Heart left ventricle (tissue), 16 donors: ENCODE measurements around the gene DNAJC28. TPM values are rescaled to one million over a fixed set of nuclear protein-coding genes. Genes with fewer than 3 reads are reported as not detected.
"Not testable (repeated sequence)": the region's sequence is repeated elsewhere in the genome, so short reads cannot be mapped to it uniquely, and the experiment has no call there.

Experiments used
- ATAC-seq, 4 donors: fragments of 200-7000 bp; cut with Tn5 transposase; one replicate each; pipeline ENCODE4 v1.9.1; 2020 to 2022; ENCODE audit warnings: moderate library complexity in 4 of 4, mild to moderate bottlenecking in 3 of 4, moderate number of reproducible peaks in 1 of 4
- DNase-seq, 5 donors: peaks; one replicate each; pipeline ENCODE4 v3.0.0-alpha.2; 2020
- H3K27ac ChIP-seq, 12 donors: fragments of 200-600 bp; sonication (generic) in 4 of 12; one replicate each; pipeline versions ENCODE4 v1.5.0 to v1.8.0; 2016 to 2022; ENCODE audit warnings: mild to moderate bottlenecking in 2 of 12
- H3K27me3 ChIP-seq, 9 donors: fragments of 200-600 bp; sonication (generic) in 2 of 9; one replicate each; pipeline versions ENCODE4 v1.5.1 to v1.8.0; 2016 to 2022; ENCODE audit warnings: mild to moderate bottlenecking in 3 of 9
- H3K36me3 ChIP-seq, 9 donors: fragments of 200-600 bp; sonication (generic) in 2 of 9; one replicate each; pipeline versions ENCODE4 v1.5.0 to v1.8.0; 2018 to 2022; ENCODE audit warnings: mild to moderate bottlenecking in 2 of 9
- H3K4me1 ChIP-seq, 12 donors: fragments of 200-600 bp; sonication (generic) in 4 of 12; one replicate each; pipeline versions ENCODE4 v1.5.0 to v1.8.0; 2016 to 2022; ENCODE audit warnings: mild to moderate bottlenecking in 3 of 12
- H3K4me3 ChIP-seq, 12 donors: fragments of 200-600 bp; sonication (generic) in 4 of 12; one replicate each; pipeline versions ENCODE4 v1.5.0 to v1.8.0; 2017 to 2022; ENCODE audit warnings: mild to moderate bottlenecking in 9 of 12, moderate library complexity in 4 of 12
- H3K9me3 ChIP-seq, 12 donors: fragments of 200-600 bp; sonication (generic) in 4 of 12; one replicate each; pipeline versions ENCODE4 v1.5.0 to v1.8.0; 2016 to 2022; ENCODE audit warnings: mild to moderate bottlenecking in 1 of 12
- POLR2A ChIP-seq, 2 donors: fragments of 450-650 bp; IDR thresholded peaks; one replicate each; pipeline ENCODE4 v1.6.1; 2017; ENCODE audit warnings: antibody characterized with exemption in 2 of 2, mild to moderate bottlenecking in 2 of 2, moderate library complexity in 2 of 2
- WGBS, 4 donors: extraction: QIAGEN DNeasy Blood & Tissue Kit in 2 of 4; methylation state at CpG; one replicate each; pipeline versions ENCODE4 v1.1.5 to v1.1.7; 2013 to 2018; 5-methylcytosine and 5-hydroxymethylcytosine counted together
- intact Hi-C, 10 donors: fragments of 100-400 bp; cut with DNase I; formaldehyde crosslinking; loops; one replicate each; pipeline versions ENCODE4 v1.11.1 to v1.14.2; 2022
- polyA plus RNA-seq, 2 donors: library from polyadenylated mRNA; stranded (reverse); fragments of 200-250 nt; gene quantifications; one replicate each; pipeline ENCODE4 v1.2.3, GENCODE V29; 2013
- total RNA-seq, 9 donors: library from RNA; depleted of rRNA in 2 of 9; stranded (reverse); fragments of >200 nt in 2 of 9; fragmentation: NEBNext Ultra II Directional in 3 of 9; extraction: Animal tissue kit (Norgen Biotek cat#: 25700) in 3 of 9; gene quantifications; one replicate each; pipeline versions ENCODE4 v1.1.0 to v1.2.4, GENCODE V29; 2016 to 2023
- TF ChIP-seq, protein P1 (sequence below), 12 donors: fragments of 200-600 bp; sonication (generic) in 4 of 12; IDR thresholded peaks; one replicate each; pipeline versions ENCODE4 v1.5.0 to v1.8.0; 2018 to 2022; ENCODE audit warnings: antibody characterized with exemption in 12 of 12, mild to moderate bottlenecking in 5 of 12
- donor health status: ischemic (EF 13 %, LVEDD 7.1; RV severe dilation, severe dysfunction).
- donor health status: healthy with polysubstance abuse.
- donor health status: DM: no; HTN: yes; CAD: no.
- donor health status: DM: no; HTN: no; CAD: no.
- donor health status: ischemic (EF 25% LVEDD 6.9; RV normal size, moderate dysfunction).
- donor health status: ischemic (EF 25% LVEDD 5.7; RV mildly dilated, moderate dysfunction).
- donor health status: healthy.
- donor health status: DM: yes; HTN: yes; CAD: no.
- donor health status: ischemic (EF 35%, LVEDD 5.7; RV mildly dilated, moderate dysfunction).
- donor health status: nonischemic (EF 11% LVEDD 7.7; RV severe dilation, severe dysfunction).
- donor health status: DM: yes; HTN: yes; CAD: no.
- donor health status: PGD.
- donor health status: ischemic (EF 29% LVEDD 5.4; RV normal size, mild dysfunction).
- donor health status: nonischemic (EF 23%, LVEDD 6.1; RV moderate dilation, normal function).

The DNAJC28 gene
- total and polyA plus RNA-seq, 11 donors = 2.5 to 10.3 (median 5.8) TPM

DNA sequence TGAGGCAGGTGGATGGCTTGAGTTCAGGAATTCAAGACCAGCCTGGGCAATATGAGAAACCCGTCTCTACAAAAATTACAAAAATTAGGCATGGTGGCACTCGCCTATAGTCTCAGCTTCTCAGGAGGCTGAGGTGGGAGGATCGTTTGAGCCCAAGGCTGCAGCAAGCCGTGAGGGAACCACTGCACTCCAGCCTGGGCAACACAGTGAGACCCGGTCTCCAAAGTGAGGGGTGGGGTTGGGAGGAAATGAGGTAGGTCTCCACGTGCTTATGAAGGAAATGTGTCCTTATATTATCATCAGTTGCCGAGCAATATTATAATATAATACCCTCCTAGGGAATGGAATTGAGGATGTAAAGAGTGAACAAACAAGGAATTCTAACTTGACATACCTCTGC is 14.4 kb downstream of the DNAJC28 start:
- TF ChIP-seq, protein P1, sequence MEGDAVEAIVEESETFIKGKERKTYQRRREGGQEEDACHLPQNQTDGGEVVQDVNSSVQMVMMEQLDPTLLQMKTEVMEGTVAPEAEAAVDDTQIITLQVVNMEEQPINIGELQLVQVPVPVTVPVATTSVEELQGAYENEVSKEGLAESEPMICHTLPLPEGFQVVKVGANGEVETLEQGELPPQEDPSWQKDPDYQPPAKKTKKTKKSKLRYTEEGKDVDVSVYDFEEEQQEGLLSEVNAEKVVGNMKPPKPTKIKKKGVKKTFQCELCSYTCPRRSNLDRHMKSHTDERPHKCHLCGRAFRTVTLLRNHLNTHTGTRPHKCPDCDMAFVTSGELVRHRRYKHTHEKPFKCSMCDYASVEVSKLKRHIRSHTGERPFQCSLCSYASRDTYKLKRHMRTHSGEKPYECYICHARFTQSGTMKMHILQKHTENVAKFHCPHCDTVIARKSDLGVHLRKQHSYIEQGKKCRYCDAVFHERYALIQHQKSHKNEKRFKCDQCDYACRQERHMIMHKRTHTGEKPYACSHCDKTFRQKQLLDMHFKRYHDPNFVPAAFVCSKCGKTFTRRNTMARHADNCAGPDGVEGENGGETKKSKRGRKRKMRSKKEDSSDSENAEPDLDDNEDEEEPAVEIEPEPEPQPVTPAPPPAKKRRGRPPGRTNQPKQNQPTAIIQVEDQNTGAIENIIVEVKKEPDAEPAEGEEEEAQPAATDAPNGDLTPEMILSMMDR (IDR thresholded peaks at IDR 0.05) = no peak
- no peak for TF ChIP-seq POLR2A (IDR thresholded peaks at IDR 0.05)
- Histone ChIP-seq H3K4me1 (peaks cover 0 to 26% (median 12%) of the 10 kb centered on the region in 12 donors), H3K27ac (no peak overlapping the region), H3K27me3 (no peaks in the 10 kb centered on the region), H3K36me3 (no peaks in the 10 kb centered on the region), H3K4me3 (no peak overlapping the region), H3K9me3 (no peaks in the 10 kb centered on the region)
- ATAC-seq (no peak), DNase-seq (no peak)
- intact Hi-C loops = loop anchor here in 1 of 10 donors (5.0 kb wide), 1 partner anchor 65 kb away; the partner anchor contains the start of genes GART and SON
- WGBS, 4 donors = 84 to 89% (median 86%) methylated on average over 7 of the region's 7 CpGs

DNA sequence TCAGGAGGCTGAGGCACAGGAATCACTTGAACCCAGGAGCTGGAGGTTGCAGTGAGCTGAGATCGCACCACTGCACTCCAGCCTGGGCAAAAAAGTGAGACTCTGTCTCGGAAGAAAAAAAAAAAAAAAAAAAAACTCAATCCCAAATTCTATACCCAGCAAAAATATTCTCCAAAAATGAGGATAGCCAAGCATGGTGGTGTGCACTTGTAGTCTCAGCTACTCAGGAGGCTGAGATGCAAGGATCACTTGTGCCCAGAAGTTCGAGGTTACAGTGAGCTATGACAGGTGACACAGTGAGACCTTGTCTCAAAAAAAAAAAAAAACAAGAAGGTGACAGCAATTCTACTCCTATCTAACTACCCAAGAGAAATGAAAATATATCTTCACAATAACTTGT is 18.2 kb downstream of the DNAJC28 start:
- H3K4me3 ChIP-seq = no peak overlapping the region
- H3K4me1 ChIP-seq = peaks cover 0 to 21% (median 4%) of the 10 kb centered on the region in 12 donors
- WGBS, 4 donors = 92 to 95% (median 94%) methylated on average over 3 of the region's 3 CpGs
- DNase-seq (no peak), ATAC-seq (no peak)
- H3K9me3 ChIP-seq = no peaks in the 10 kb centered on the region
- intact Hi-C loops = no loop called here
- H3K27me3 ChIP-seq = no peaks in the 10 kb centered on the region
- no peak overlapping the region for H3K27ac ChIP-seq
- no peaks in the 10 kb centered on the region for H3K36me3 ChIP-seq
- no peak for TF ChIP-seq POLR2A (IDR thresholded peaks at IDR 0.05)
- TF ChIP-seq, protein P1 (IDR thresholded peaks at IDR 0.05) = no peak

- Histone ChIP-seq H3K4me3 (no peak overlapping the region), H3K27me3 (no peaks in the 10 kb centered on the region), H3K36me3 (peaks cover 0 to 23% (median 14%) of the 10 kb centered on the region in 9 donors), H3K4me1 (peaks cover 0 to 9% (median 0%) of the 10 kb centered on the region in 12 donors), H3K9me3 (no peaks in the 10 kb centered on the region), H3K27ac (no peak overlapping the region)
- 97 to 100% (median 98%) methylated on average over 2 of the region's 2 CpGs for WGBS, 4 donors
- ATAC-seq = no peak
- intact Hi-C loops = no loop called here
- DNase-seq = no peak
- no peak for TF ChIP-seq POLR2A (IDR thresholded peaks at IDR 0.05)
- TF ChIP-seq, protein P1 (IDR thresholded peaks at IDR 0.05) = no peak
Observed at GRCh38 chr21:33470701-33471100, 20.8 kb downstream of the DNAJC28 start.

GRCh38 chr21:33469183-33469582 is 22.3 kb downstream of the DNAJC28 start:
- H3K4me1 ChIP-seq, H3K27ac ChIP-seq, DNase-seq, ATAC-seq, intact Hi-C loops, H3K4me3 ChIP-seq, H3K9me3 ChIP-seq, H3K27me3 ChIP-seq: not testable (repeated sequence)
- H3K36me3 ChIP-seq = peaks cover 0 to 34% (median 27%) of the 10 kb centered on the region in 9 donors
- WGBS, 4 donors = 92 to 97% (median 93%) methylated on average over 4 of the region's 4 CpGs
